ENCODE data around the gene NECAB2.

Gene NECAB2

GRCh38 chr16:83994703-83995102, 26.7 kb downstream of the NECAB2 start:
- DNase-seq = no peak

- DNase-seq = no peak
Observed at GRCh38 chr16:83995754-83996153, 27.7 kb downstream of the NECAB2 start.

GRCh38 chr16:83996481-83997252, 28.6 kb downstream of the NECAB2 start:
- no peak for DNase-seq

GRCh38 chr16:83998091-83998490, 30.0 kb downstream of the NECAB2 start:
- DNase-seq = no peak

- no peak for DNase-seq
Observed at GRCh38 chr16:84000989-84001642, 33.1 kb downstream of the NECAB2 start.

GRCh38 chr16:84001726-84002125, 33.7 kb downstream of the NECAB2 start:
- DNase-seq = no peak

GRCh38 chr16:84003038-84003437, 35.0 kb downstream of the NECAB2 start:
- no peak for DNase-seq

- DNase-seq = no peak
Observed at GRCh38 chr16:84004442-84004841, 36.4 kb downstream of the NECAB2 start.

GRCh38 chr16:84005391-84005790, 37.3 kb downstream of the NECAB2 start:
- DNase-seq = no peak

GRCh38 chr16:84007520-84007919, 39.5 kb downstream of the NECAB2 start:
- DNase-seq = no peak

DNA sequence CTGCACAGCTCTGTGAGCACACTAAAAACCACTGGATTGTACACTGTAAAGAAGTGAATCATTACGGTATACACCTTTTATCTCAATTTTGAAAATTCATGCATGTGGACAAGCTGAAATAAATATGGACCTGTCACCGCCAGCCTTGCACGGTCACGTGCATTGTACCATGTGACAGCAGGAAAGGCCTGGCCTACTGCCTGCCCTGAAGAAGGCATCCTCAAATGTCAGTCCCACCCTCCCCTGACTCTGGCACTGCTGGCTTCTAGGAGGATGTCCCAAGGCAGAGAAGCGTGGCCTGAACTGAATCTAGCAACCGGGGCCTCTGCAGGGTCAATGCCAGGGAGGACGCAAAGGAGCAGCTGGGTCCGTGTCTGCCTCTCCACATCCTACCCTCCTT, 39.9 kb downstream of the NECAB2 start:
- no peak for DNase-seq

GRCh38 chr16:84009282-84009681, 41.2 kb downstream of the NECAB2 start:
- DNase-seq = no peak

- DNase-seq = peak; percentile 6
Observed at GRCh38 chr16:84013787-84014569, 45.9 kb downstream of the NECAB2 start.

DNA sequence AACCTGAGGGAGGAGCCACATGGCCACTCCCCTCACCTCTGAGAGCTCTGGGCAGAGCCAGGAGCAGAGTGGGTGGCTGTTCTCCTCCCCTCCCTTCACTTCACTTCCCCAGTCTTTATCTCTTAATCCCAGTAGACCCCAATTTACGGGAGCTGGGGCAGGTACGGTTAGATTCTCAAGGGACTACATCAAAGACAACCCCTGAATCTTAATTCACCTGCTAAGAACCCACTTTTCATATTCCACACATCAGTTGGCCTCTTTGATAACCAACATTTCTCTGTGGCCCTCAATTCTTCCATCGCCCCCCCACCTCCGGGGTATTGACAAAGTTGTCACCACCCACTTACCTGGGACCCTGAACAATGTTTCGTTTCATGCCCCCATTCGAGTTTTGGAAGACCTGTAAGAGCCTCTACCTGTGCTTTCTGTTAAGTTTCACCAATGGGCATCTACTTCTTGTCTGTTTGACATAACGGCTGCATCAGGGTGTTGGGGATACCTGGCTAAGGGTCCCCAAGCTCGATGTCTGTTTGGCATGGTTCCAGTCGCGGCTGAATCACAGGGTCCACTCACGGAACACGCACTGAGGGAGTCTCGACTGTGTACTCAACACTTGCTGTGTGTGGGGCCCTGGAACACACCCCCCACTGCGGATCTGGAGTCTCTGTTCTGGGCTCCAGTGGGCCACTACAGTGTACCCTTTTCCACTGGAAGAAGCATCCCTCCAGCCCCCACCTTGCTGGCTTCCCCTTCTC, 46.7 kb downstream of the NECAB2 start:
- DNase-seq = no peak

DNA sequence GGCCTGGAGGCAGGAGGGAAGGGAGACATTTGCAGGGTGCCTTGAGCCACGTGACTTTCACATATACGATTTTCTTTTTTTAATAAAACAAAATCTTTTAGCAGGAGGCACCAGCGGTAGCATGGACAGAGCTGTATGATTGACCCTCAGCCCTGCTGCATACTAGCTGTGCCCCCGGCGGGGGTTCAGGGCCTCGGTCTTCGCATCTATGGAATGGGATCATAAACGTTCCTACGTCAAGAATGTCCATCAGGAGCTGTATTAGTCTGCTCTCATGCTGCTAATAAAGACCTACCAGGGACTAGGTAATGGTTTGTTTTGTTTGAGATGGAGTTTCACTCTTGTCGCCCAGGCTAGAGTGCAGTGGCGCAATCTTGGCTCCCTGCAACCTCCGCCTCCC, 47.4 kb downstream of the NECAB2 start:
- DNase-seq = no peak

DNA sequence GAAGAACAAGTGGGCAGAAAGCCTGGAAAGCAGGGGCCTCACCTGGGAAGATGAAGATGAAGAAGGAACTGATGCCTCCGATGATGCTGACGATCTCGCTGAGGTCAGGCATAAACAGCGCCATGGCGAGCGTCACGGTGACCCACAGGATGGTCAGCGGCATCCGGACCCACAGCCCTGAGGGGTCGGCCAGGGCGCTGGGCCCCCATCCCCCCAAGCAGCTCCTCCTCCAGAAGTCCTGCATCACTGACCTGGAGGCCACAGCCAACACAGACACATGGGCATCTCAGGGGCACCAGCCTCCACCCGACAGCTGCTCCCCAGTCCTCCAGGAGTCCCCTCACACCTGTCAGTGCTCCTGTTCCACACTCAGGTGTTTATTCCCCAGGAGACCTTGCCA, 48.4 kb downstream of the NECAB2 start:
- DNase-seq = no peak

GRCh38 chr16:84018710-84019109, 50.7 kb downstream of the NECAB2 start:
- no peak for DNase-seq

- DNase-seq = no peak
Observed at GRCh38 chr16:84020353-84020752, 52.3 kb downstream of the NECAB2 start.

GRCh38 chr16:84021488-84021887, 53.4 kb downstream of the NECAB2 start:
- DNase-seq = no peak

DNA sequence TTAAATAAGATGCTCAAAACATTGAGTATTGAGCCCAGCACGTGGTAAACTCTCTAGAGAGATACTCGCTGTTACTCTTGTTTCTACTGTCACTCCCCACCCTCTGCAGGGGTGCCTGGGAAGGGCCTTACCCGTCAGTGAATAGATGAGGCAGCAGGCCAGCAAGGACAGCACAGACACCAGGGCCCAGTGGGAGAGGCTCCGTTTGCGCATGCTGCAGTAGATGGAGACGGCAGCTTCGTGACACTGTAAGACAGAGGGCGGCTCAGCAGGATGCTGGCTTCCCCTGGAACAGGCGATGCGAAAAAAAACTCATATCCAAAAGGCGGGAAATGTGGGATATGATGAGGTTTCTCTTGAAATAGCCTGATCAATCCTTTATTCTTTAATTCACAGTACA, 54.6 kb downstream of the NECAB2 start:
- DNase-seq = no peak

- no peak for DNase-seq
Observed at GRCh38 chr16:84024854-84025253, 56.8 kb downstream of the NECAB2 start.

DNA sequence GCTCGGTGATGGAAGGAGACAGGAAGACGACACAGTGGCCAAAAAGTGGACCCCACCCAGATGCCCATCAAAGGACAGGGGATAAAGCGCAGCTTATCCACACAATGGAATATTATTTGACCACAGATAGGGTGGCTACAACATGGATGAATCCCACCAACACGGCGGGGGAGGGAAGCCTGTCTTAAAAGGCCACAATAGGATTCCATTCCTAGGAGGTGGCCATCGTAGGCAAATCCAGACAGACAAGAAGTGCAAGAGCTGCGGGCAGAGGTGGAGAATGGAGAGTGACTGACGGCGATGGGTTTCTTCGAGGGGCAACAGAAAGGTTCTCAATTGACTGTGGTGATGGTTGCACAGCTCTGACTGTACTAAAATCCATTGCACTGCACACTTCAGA, 58.6 kb downstream of the NECAB2 start:
- DNase-seq = no peak

DNA sequence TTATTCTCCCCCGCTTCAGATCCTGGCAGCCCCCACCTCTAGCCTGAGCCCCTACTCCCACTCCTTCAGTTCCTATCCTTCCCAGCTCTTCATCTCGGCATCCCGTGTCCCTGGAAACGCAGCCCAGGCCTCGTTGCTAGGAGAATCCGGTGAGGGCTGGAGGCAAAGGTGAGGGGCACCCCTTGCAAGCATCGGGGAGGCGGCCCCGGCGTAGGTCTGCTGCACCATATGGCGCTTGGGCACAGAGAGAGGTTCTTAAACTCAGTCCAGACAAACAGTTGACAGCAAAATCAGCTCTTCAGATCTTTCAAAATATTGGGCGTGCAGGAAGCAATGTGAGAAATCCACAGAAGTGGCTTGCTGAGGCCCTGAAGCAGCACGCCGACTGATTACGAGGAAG, 59.6 kb downstream of the NECAB2 start:
- DNase-seq = no peak
